ENCODE measurements around the gene LZTS2. TPM values are rescaled to one million over a fixed set of nuclear protein-coding genes. Genes with fewer than 3 reads are reported as not detected.

The LZTS2 gene
- total and polyA plus RNA-seq, 2 of the 8 experiments (the other 6 are each of a cell fraction or from before 2014, with no cell fraction given), result 75.7 to 99.5 TPM

GRCh38 chr10:101042667-101043362 is 43.2 kb downstream of the LZTS2 start:
- no peak for FAIRE-seq
- WGBS, 2 experiments (ENCODE audit: extremely low coverage in 1 of 2, insufficient coverage in 1 of 2, insufficient read length in 1 of 2, insufficient replicate concordance in 2 of 2, low coverage in 1 of 2, low lambda C conversion rate in 2 of 2, missing lambda C conversion rate in 1 of 2), result 4% methylated on average over 40 of the region's 40 CpGs; no CpG with 5 or more reads in 1 of the 2 experiments
- TF ChIP-seq CTBP2 (IDR thresholded peaks at IDR 0.05; ENCODE audit: borderline replicate concordance, insufficient read depth, insufficient read length, low read length) (no peak), HDAC2 (IDR thresholded peaks at IDR 0.05; ENCODE audit: borderline replicate concordance in 1 of 2, low read depth in 2 of 2, low read length in 2 of 2) (peak; percentile 72 to 74; a peak in 1 of 4 replicates), ATF3 (IDR thresholded peaks at IDR 0.05; ENCODE audit: insufficient read depth, low read depth, low read length) (no peak), ASH2L (IDR thresholded peaks at IDR 0.05; ENCODE audit: low read length) (peak; percentile 85), YY1 (IDR thresholded peaks at IDR 0.05; ENCODE audit: low read depth, low read length) (no peak), CBX5 (IDR thresholded peaks at IDR 0.05; ENCODE audit: low read depth, low read length) (no peak), TBP (IDR thresholded peaks at IDR 0.05; ENCODE audit: low read depth, low read length) (peak; percentile 53), POLR2A (IDR thresholded peaks at IDR 0.05; ENCODE audit: control extremely low read depth in 1 of 2, low read depth in 2 of 2, low read length in 2 of 2) (no peak), HDAC6 (IDR thresholded peaks at IDR 0.05; ENCODE audit: low read depth, low read length) (no peak), SAP30 (IDR thresholded peaks at IDR 0.05; ENCODE audit: insufficient read depth, insufficient replicate concordance, low read length) (no peak), TAF1 (IDR thresholded peaks at IDR 0.05; ENCODE audit: low read depth, low read length) (no peak)

More at GRCh38 chr10:101042667-101043362, 43.2 kb downstream of the LZTS2 start:
- no peak overlapping the region for H3K27ac ChIP-seq (ENCODE audit: low read depth, low read length)
- CTCF ChIA-PET (ENCODE audit: partially characterized antibody), result interaction anchor here (0.7 to 51.8 kb wide), 24 partner anchors 16 to 382 kb away, joined by 3 to 2176 read pairs (median 4); partner anchors contain the start of genes KAZALD1, PDZD7 and SFXN3
- peaks cover 20 to 42% (median 36%) of the 10 kb centered on the region in 4 experiments for H3K27me3 ChIP-seq (replicated peaks in 1 of 4; ENCODE audit: control insufficient read depth in 3 of 4, extremely low read depth in 1 of 4, insufficient read depth in 3 of 4, low read length in 3 of 4)
- no peak overlapping the region for H4K91ac ChIP-seq (replicated peaks; ENCODE audit: insufficient read length, low read length)
- H3K36me3 ChIP-seq (ENCODE audit: control insufficient read depth in 2 of 4, insufficient read depth in 4 of 4, low read length in 3 of 4), result no peaks in the 10 kb centered on the region
- peak overlapping the region; percentile 49 to 79 (median 56) for H3K9ac ChIP-seq (replicated peaks in 1 of 4; ENCODE audit: extremely low read depth in 1 of 4, low read depth in 3 of 4, low read length in 3 of 4)
- peak overlapping the region; percentile 65 to 82 (median 73) for H3K4me3 ChIP-seq (ENCODE audit: extremely low read depth in 1 of 4, insufficient read depth in 2 of 4, low read depth in 3 of 4, low read length in 4 of 4)
- H2AFZ ChIP-seq (ENCODE audit: low read length), result peak overlapping the region; percentile 93
- no peaks in the 10 kb centered on the region for H3K9me3 ChIP-seq (ENCODE audit: insufficient read depth in 2 of 2, low read depth in 1 of 2, low read length in 1 of 2)
- peak overlapping the region; percentile 64; the same call in 1 of the 2 replicates for H3K18ac ChIP-seq (ENCODE audit: extremely low read depth, low read length)
- no peak overlapping the region for H2BK120ac ChIP-seq (replicated peaks; ENCODE audit: low read depth, low read length)
- H4K8ac ChIP-seq (ENCODE audit: extremely low read depth, insufficient read depth, low read length), result peak overlapping the region; percentile 53; the same call in 1 of the 2 replicates
- H3K79me2 ChIP-seq (ENCODE audit: control insufficient read depth in 1 of 2, insufficient read depth in 2 of 2, low read length in 2 of 2), result no peaks in the 10 kb centered on the region
- H3K4me2 ChIP-seq (ENCODE audit: insufficient read depth in 1 of 2, low read depth in 2 of 2, low read length in 2 of 2), result peak overlapping the region; percentile 75 to 86
- H3K56ac ChIP-seq (replicated peaks; ENCODE audit: insufficient read length, low read depth, low read length), result no peak overlapping the region
- H3K23me2 ChIP-seq (ENCODE audit: low read depth, low read length), result peaks cover 5% of the 10 kb centered on the region; the same call in 1 of the 2 replicates
- peak; percentile 90 to 97 for DNase-seq (ENCODE audit: low read depth in 1 of 2, low spot score in 2 of 2)
- no peak overlapping the region for H3K4ac ChIP-seq (replicated peaks; ENCODE audit: insufficient read length, low read depth, low read length)
- H2BK20ac ChIP-seq (ENCODE audit: low read length), result no peak overlapping the region
- POLR2A ChIA-PET (ENCODE audit: partially characterized antibody), result interaction anchor here (0.6 to 2.1 kb wide), 13 partner anchors 9 to 1753 kb away, joined by 3 to 24 read pairs (median 4); partner anchors contain the start of genes KAZALD1, PDZD7 and SFXN3
- H3K79me1 ChIP-seq (ENCODE audit: low read depth, low read length), result no peaks in the 10 kb centered on the region
- H3K4me1 ChIP-seq (replicated peaks in 1 of 4; ENCODE audit: control insufficient read depth in 3 of 4, insufficient read depth in 4 of 4, low read length in 3 of 4), result peaks cover 3 to 24% (median 13%) of the 10 kb centered on the region in 4 experiments
- no peak overlapping the region for H2AK5ac ChIP-seq (ENCODE audit: low read depth, low read length)
- peak overlapping the region; percentile 81; the same call in 1 of the 2 replicates for H2BK15ac ChIP-seq (ENCODE audit: low read length)
- H2BK12ac ChIP-seq (ENCODE audit: low read depth, low read length), result 0 out of 2 replicates have a peak overlapping the region, but pooled peaks have one; percentile 60
- H3K14ac ChIP-seq (ENCODE audit: insufficient read length), result no peak overlapping the region
- H4K5ac ChIP-seq (ENCODE audit: insufficient read length, low read depth, low read length), result no peak overlapping the region
- H3K23ac ChIP-seq (ENCODE audit: insufficient read length), result no peak overlapping the region
- peak overlapping the region; percentile 56; the same call in 1 of the 2 replicates for H2BK5ac ChIP-seq (ENCODE audit: low read depth, low read length)
- peaks cover 3 to 5% of the 10 kb centered on the region in 2 experiments for H4K20me1 ChIP-seq (replicated peaks in 1 of 2; ENCODE audit: control insufficient read depth in 1 of 2, insufficient read depth in 2 of 2, low read length in 2 of 2)
